ENCODE measurements around the gene OR8B8. TPM values are rescaled to one million over a fixed set of nuclear protein-coding genes. Genes with fewer than 3 reads are reported as not detected.

OR8B8 gene
- total RNA-seq (ENCODE audit: unreplicated experiment): not detected
- long read RNA-seq: 0 reads

- DNase-seq: no peak
- Mint-ChIP-seq H3K27ac (ENCODE audit: unreplicated experiment) (no peak within 1 kb of the TSS), H3K4me3 (ENCODE audit: unreplicated experiment) (no peak within 1 kb of the TSS), H3K36me3 (ENCODE audit: unreplicated experiment) (no peaks in the 10 kb centered on the region), H3K9me3 (ENCODE audit: unreplicated experiment) (no peaks in the 10 kb centered on the region), H3K4me1 (ENCODE audit: low read depth, unreplicated experiment) (peaks cover 2% of the 10 kb centered on the region), H3K27me3 (ENCODE audit: unreplicated experiment) (no peaks in the 10 kb centered on the region)
- no peak for TF ChIP-seq CTCF (IDR thresholded peaks at IDR 0.05; ENCODE audit: partially characterized antibody, unreplicated experiment)
These were observed at the start of gene OR8B8 for GRCh38 chr11:124445646-124446150. Gene OR8B8 (minus strand): TSS chr11:124445696. CDS start chr11:124441085, 4,611 bp downstream.

- no peaks in the 10 kb centered on the region for H3K9me3 Mint-ChIP-seq (ENCODE audit: unreplicated experiment)
- no peaks in the 10 kb centered on the region for H3K27me3 Mint-ChIP-seq (ENCODE audit: unreplicated experiment)
- H3K27ac Mint-ChIP-seq (ENCODE audit: unreplicated experiment): no peak overlapping the region
- H3K4me1 Mint-ChIP-seq (ENCODE audit: low read depth, unreplicated experiment): no peaks in the 10 kb centered on the region
- no peak for DNase-seq
- no peaks in the 10 kb centered on the region for H3K36me3 Mint-ChIP-seq (ENCODE audit: unreplicated experiment)
- no peak overlapping the region for H3K4me3 Mint-ChIP-seq (ENCODE audit: unreplicated experiment)
- TF ChIP-seq CTCF (IDR thresholded peaks at IDR 0.05; ENCODE audit: partially characterized antibody, unreplicated experiment): no peak
These were observed 47.6 kb upstream of the OR8B8 start for GRCh38 chr11:124493016-124493655.

- no peaks in the 10 kb centered on the region for H3K36me3 Mint-ChIP-seq (ENCODE audit: unreplicated experiment)
- TF ChIP-seq CTCF (IDR thresholded peaks at IDR 0.05; ENCODE audit: partially characterized antibody, unreplicated experiment): no peak
- no peak overlapping the region for H3K4me3 Mint-ChIP-seq (ENCODE audit: unreplicated experiment)
- H3K9me3 Mint-ChIP-seq (ENCODE audit: unreplicated experiment): no peaks in the 10 kb centered on the region
- H3K4me1 Mint-ChIP-seq (ENCODE audit: low read depth, unreplicated experiment): peaks cover 5% of the 10 kb centered on the region
- DNase-seq: no peak
- H3K27ac Mint-ChIP-seq (ENCODE audit: unreplicated experiment): no peak overlapping the region
- peaks cover 2% of the 10 kb centered on the region for H3K27me3 Mint-ChIP-seq (ENCODE audit: unreplicated experiment)
These were observed 37.9 kb upstream of the OR8B8 start for GRCh38 chr11:124483422-124483821.

GRCh38 chr11:124482362-124483147 is 37.1 kb upstream of the OR8B8 start:
- H3K9me3 Mint-ChIP-seq (ENCODE audit: unreplicated experiment): no peaks in the 10 kb centered on the region
- peaks cover 5% of the 10 kb centered on the region for H3K4me1 Mint-ChIP-seq (ENCODE audit: low read depth, unreplicated experiment)
- no peak for TF ChIP-seq CTCF (IDR thresholded peaks at IDR 0.05; ENCODE audit: partially characterized antibody, unreplicated experiment)
- peaks cover 2% of the 10 kb centered on the region for H3K27me3 Mint-ChIP-seq (ENCODE audit: unreplicated experiment)
- H3K27ac Mint-ChIP-seq (ENCODE audit: unreplicated experiment): no peak overlapping the region
- no peak overlapping the region for H3K4me3 Mint-ChIP-seq (ENCODE audit: unreplicated experiment)
- DNase-seq: no peak
- no peaks in the 10 kb centered on the region for H3K36me3 Mint-ChIP-seq (ENCODE audit: unreplicated experiment)
